Ascending aorta (tissue), 2 donors: ENCODE measurements around the gene PHF19. TPM values are rescaled to one million over a fixed set of nuclear protein-coding genes. Genes with fewer than 3 reads are reported as not detected.
A peak's percentile ranks its signal among the peaks of the same experiment; 100 is the strongest.

Source experiments
- DNase-seq, 2 donors: peaks; one replicate each; pipeline ENCODE4 v3.0.0-alpha.2; 2019; ENCODE audit warnings: low spot score in 2 of 2
- H3K27ac ChIP-seq, 2 donors: fragments of 200-600 bp; sonication (generic); one replicate each; pipeline ENCODE4 v1.5.1; 2016 to 2017; ENCODE audit warnings: mild to moderate bottlenecking in 1 of 2
- H3K27me3 ChIP-seq: fragments of 200-600 bp; sonication (generic); one replicate; pipeline ENCODE4 v1.5.1; 2017
- H3K36me3 ChIP-seq, 2 donors: fragments of 200-600 bp; sonication (generic); one replicate each; pipeline ENCODE4 v1.5.1; 2016
- H3K4me1 ChIP-seq, 2 donors: fragments of 200-600 bp; sonication (generic); one replicate each; pipeline ENCODE4 v1.5.1; 2016 to 2017; ENCODE audit warnings: mild to moderate bottlenecking in 1 of 2
- H3K4me3 ChIP-seq, 2 donors: fragments of 200-600 bp; sonication (generic); one replicate each; pipeline ENCODE4 v1.5.1; 2016 to 2017; ENCODE audit warnings: mild to moderate bottlenecking in 1 of 2
- H3K9me3 ChIP-seq, 2 donors: fragments of 200-600 bp; sonication (generic); one replicate each; pipeline ENCODE4 v1.5.1; 2016
- intact Hi-C: fragments of 100-400 bp; cut with DNase I; formaldehyde crosslinking; loops from one replicate; pipeline ENCODE4 v1.15.1; 2023
- total RNA-seq: library from RNA; depleted of rRNA; stranded (reverse); fragments of >200 nt; gene quantifications from one replicate; pipeline ENCODE4 v1.1.0, GENCODE V29; 2016
- TF ChIP-seq, protein P1 (sequence below), 3 experiments: fragments of 200-600 bp in 2 of 3; fragments of 450-650 bp in 1 of 3; sonication (generic) in 2 of 3; IDR thresholded peaks; one replicate each; pipeline ENCODE4 v1.5.1; 2016 to 2019; ENCODE audit warnings: antibody characterized with exemption in 3 of 3, mild to moderate bottlenecking in 1 of 3, moderate library complexity in 1 of 3

Gene PHF19
- total RNA-seq, 1 donor from 2014 or later = 33.0 TPM

DNA sequence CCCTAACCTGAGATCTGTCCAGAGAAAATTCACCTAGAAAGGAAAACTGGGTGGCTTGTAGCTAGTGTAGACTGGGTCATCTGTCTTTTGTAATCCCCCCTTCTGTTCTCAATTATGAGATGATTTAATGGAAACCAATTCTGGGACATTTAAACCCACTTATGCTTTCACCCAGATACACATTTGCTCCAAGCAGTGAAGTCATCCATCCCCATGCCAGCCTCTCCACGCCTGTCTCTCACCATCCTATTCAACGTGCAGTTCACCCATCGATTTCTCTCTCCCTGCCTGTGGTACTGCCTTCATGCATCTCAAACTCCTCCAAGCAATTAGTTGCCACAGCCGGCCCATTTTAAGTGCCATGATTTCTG is 1.8 kb downstream of the PHF19 start:
- intact Hi-C loops = loop anchor here (5.0 kb wide), 1 partner anchor 42 kb away; no protein-coding TSS in a partner anchor
- no peak for DNase-seq
- TF ChIP-seq, protein P1, sequence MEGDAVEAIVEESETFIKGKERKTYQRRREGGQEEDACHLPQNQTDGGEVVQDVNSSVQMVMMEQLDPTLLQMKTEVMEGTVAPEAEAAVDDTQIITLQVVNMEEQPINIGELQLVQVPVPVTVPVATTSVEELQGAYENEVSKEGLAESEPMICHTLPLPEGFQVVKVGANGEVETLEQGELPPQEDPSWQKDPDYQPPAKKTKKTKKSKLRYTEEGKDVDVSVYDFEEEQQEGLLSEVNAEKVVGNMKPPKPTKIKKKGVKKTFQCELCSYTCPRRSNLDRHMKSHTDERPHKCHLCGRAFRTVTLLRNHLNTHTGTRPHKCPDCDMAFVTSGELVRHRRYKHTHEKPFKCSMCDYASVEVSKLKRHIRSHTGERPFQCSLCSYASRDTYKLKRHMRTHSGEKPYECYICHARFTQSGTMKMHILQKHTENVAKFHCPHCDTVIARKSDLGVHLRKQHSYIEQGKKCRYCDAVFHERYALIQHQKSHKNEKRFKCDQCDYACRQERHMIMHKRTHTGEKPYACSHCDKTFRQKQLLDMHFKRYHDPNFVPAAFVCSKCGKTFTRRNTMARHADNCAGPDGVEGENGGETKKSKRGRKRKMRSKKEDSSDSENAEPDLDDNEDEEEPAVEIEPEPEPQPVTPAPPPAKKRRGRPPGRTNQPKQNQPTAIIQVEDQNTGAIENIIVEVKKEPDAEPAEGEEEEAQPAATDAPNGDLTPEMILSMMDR (IDR thresholded peaks at IDR 0.05) = no peak
- H3K4me1 ChIP-seq = peaks cover 4 to 11% of the 10 kb centered on the region in 2 donors
- H3K4me3 ChIP-seq = peak overlapping the region in 1 of 2 donors; percentile 91
- H3K27me3 ChIP-seq = no peaks in the 10 kb centered on the region
- peaks cover 17 to 22% of the 10 kb centered on the region in 2 donors for H3K36me3 ChIP-seq
- H3K9me3 ChIP-seq = no peaks in the 10 kb centered on the region
- peak overlapping the region; percentile 96 to 99 for H3K27ac ChIP-seq

DNA sequence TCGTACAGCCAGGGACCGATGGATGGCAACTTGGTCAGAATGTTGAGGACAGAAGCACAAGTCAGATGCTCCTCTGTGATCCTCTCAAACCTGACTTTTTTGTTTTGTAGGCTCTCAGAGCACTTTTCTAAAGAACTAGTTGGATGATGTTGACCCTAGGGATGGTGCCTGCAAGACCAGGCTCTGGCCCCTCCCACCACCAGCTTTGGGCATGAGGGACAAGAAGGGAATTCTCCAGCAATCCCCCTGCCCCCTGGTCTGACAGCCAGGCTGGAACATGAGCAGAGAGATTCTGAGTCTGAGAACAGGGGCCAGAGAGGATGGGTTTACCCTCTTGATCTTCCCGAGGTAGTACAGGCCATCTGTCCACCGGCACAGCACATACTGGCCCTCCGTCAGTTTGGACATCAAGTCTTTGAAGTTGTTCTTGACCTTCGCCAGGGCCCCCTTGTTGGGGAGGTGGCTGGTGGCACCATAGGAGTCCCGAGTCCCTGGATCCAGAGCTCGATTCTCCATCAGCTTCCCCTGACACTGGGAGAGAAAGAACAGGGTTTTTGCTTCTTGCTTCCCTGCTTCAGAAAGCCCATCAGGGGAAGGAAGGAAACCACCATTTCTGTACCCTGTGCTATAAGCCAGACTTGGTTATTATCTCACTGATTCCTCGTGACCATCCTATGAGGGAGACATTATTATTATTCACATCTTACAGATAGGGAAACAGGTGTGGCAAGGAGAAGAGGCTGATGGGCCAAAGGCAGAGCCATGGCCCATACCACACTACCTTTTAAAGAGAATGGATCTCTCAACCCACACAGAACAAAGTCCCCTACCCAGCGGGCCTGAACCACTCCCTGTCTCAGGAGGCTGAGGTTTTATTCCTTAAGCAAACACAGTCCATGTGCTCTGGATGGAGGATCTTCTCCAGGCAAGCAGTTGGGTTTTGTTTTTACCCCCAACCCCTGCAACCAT is 2.5 kb downstream of the PHF19 start:
- H3K27me3 ChIP-seq = no peaks in the 10 kb centered on the region
- H3K36me3 ChIP-seq = peaks cover 17 to 22% of the 10 kb centered on the region in 2 donors
- TF ChIP-seq, protein P1 (IDR thresholded peaks at IDR 0.05) = no peak
- peak overlapping the region; percentile 96 to 99 for H3K27ac ChIP-seq
- H3K4me3 ChIP-seq = no peak overlapping the region
- peaks cover 4 to 15% of the 10 kb centered on the region in 2 donors for H3K4me1 ChIP-seq
- intact Hi-C loops = loop anchor here (5.0 kb wide), 1 partner anchor 43 kb away; no protein-coding TSS in a partner anchor
- DNase-seq = no peak
- H3K9me3 ChIP-seq = no peaks in the 10 kb centered on the region

DNA sequence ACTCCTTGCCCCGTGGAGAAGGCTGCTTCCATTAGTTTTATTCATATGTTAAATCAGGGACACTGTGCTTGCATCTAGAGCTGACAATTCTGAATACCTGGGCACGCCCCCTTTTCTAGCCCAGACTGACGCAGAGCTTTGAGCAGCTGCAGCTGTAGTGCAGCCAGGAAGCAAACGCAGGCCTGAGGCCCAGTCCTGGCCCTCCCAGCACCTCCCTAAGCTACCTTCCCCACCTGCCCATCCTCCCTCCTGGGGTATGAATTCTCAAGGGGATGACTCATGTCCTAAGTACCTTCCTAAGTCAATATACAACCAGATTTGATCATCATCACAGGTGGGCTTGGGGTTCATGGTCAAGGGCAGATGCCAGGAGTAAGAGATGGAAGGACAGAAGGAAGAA is 3.5 kb downstream of the PHF19 start:
- Histone ChIP-seq H3K36me3 (peaks cover 17 to 22% of the 10 kb centered on the region in 2 donors), H3K27ac (peak overlapping the region in 1 of 2 donors; percentile 11), H3K4me3 (no peak overlapping the region), H3K9me3 (no peaks in the 10 kb centered on the region), H3K4me1 (peaks cover 4 to 19% of the 10 kb centered on the region in 2 donors), H3K27me3 (no peaks in the 10 kb centered on the region)
- intact Hi-C loops = no loop called here
- TF ChIP-seq, protein P1 (IDR thresholded peaks at IDR 0.05) = no peak
- DNase-seq = no peak

DNA sequence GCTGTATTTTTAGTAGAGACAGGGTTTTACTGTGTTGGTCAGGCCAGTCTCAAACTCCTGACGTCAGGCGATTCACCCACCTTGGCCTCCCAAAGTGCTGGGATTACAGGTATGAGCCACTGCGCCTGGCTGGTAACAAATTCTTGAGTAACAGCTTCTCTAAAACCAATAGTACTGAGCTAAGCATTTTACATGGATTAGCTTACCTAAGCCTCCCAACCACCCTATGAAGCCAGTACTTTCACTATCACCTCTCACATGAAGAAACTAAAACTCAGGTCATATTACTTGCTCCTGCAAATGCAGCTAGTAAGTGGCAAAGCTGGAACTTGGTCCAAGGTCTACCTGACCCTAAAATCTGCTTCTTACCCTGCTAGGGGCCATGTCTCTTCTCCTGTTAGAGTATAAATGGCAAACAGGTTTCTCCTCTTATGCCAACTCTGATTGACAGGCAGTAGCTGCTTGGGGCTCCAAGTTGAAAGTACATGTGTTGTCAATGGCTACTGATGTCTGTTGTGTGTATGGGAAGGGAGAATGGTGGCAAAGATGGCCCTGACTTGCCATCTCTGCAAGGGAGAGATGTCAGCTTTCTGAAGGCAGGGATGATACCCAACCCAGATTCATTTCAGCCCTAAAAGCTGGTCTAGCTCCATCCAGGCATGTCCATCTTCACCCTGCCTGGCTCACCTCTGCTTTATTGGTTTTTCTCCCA is 4.0 kb downstream of the PHF19 start:
- H3K4me3 ChIP-seq = no peak overlapping the region
- intact Hi-C loops = no loop called here
- H3K27me3 ChIP-seq = no peaks in the 10 kb centered on the region
- peaks cover 8 to 22% of the 10 kb centered on the region in 2 donors for H3K4me1 ChIP-seq
- peak overlapping the region in 1 of 2 donors; percentile 11 for H3K27ac ChIP-seq
- TF ChIP-seq, protein P1 (IDR thresholded peaks at IDR 0.05) = no peak
- DNase-seq = no peak
- H3K36me3 ChIP-seq = peaks cover 17 to 22% of the 10 kb centered on the region in 2 donors
- no peaks in the 10 kb centered on the region for H3K9me3 ChIP-seq

DNA sequence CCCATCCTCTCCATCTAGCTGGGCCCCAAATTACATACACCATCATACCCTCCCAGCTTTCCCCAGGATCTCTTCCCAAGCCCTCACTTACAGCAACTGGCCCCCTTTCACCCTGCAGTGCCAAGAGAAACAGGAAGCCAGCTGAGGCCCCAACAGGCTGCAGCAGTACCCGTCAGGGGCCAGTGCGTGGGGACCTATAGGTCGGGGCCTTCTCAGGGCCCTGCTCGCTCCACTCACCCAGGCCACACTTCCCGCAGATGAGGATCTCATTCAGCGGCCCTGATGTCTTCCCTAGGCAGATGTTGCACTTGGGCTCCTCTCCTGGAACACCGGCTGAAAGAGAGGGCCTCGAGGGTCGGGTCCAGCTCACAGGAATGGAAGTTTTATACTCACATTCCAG is 6.8 kb downstream of the PHF19 start:
- intact Hi-C loops = no loop called here
- Histone ChIP-seq H3K36me3 (peaks cover 31 to 35% of the 10 kb centered on the region in 2 donors), H3K27ac (peak overlapping the region; percentile 83 to 85)

More for the DNA sequence above, 6.8 kb downstream of the PHF19 start:
- TF ChIP-seq, protein P1 (IDR thresholded peaks at IDR 0.05) = no peak
- H3K27me3 ChIP-seq = no peaks in the 10 kb centered on the region
- H3K9me3 ChIP-seq = no peaks in the 10 kb centered on the region
- DNase-seq = no peak
- H3K4me1 ChIP-seq = peaks cover 5 to 16% of the 10 kb centered on the region in 2 donors
- no peak overlapping the region for H3K4me3 ChIP-seq
